Upper lobe of right lung (tissue), 1 donor: ENCODE data around the gene NYAP2. TPM values are rescaled to one million over a fixed set of nuclear protein-coding genes. Genes with fewer than 3 reads are reported as not detected.

Source experiments
- ATAC-seq: fragments of 200-7000 bp; cut with Tn5 transposase; one replicate; pipeline ENCODE4 v1.9.1; 2020; ENCODE audit warnings: mild to moderate bottlenecking, moderate library complexity
- DNase-seq: peaks from one replicate; pipeline ENCODE4 v3.0.0-alpha.2; 2020
- H3K27ac ChIP-seq: fragments of 200-600 bp; one replicate; pipeline ENCODE4 v1.8.0; 2022
- H3K27me3 ChIP-seq: fragments of 200-600 bp; one replicate; pipeline ENCODE4 v1.8.0; 2022; ENCODE audit warnings: mild to moderate bottlenecking
- H3K36me3 ChIP-seq: fragments of 200-600 bp; one replicate; pipeline ENCODE4 v1.8.0; 2022
- H3K4me1 ChIP-seq: fragments of 200-600 bp; one replicate; pipeline ENCODE4 v1.8.0; 2022
- H3K4me3 ChIP-seq: fragments of 200-600 bp; one replicate; pipeline ENCODE4 v1.8.0; 2022; ENCODE audit warnings: mild to moderate bottlenecking
- H3K9me3 ChIP-seq: fragments of 200-600 bp; one replicate; pipeline ENCODE4 v1.8.0; 2022
- intact Hi-C: fragments of 100-400 bp; cut with DNase I; formaldehyde crosslinking; loops from one replicate; pipeline ENCODE4 v1.11.0; 2022
- total RNA-seq: library from RNA; stranded (reverse); fragmentation: NEBNext Ultra II Directional; extraction: Animal tissue kit (Norgen Biotek cat#: 25700); gene quantifications from one replicate; pipeline ENCODE4 v1.2.1, GENCODE V29; 2021
- TF ChIP-seq, protein P1 (sequence below): fragments of 200-600 bp; IDR thresholded peaks from one replicate; pipeline ENCODE4 v1.8.0; 2022; ENCODE audit warnings: antibody characterized with exemption
- donor health status: DM: no; HTN: yes; CAD: no; lungs with severe emphysema.

Gene NYAP2
- total RNA-seq, 1 donor from 2014 or later = 0.93 TPM

DNA sequence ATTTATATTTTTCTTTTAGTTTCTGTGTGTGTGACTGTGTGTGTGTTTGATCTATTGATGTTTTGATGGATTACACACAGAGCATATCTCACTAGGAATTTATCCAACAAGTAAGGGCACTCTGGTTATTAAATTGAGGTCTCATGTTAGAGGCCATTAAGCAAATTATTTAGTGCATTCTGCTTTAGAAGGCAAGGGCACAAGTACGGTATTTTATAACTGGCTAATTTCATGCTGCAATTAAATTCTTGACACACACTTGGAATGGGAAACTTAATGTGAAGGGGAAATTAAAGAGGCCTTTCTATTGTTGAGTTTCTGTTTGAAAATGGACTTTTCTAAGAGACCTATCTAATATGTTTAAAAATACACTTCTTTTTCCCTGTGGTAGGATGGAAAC lies 25.8 kb downstream of the NYAP2 start:
- TF ChIP-seq, protein P1, sequence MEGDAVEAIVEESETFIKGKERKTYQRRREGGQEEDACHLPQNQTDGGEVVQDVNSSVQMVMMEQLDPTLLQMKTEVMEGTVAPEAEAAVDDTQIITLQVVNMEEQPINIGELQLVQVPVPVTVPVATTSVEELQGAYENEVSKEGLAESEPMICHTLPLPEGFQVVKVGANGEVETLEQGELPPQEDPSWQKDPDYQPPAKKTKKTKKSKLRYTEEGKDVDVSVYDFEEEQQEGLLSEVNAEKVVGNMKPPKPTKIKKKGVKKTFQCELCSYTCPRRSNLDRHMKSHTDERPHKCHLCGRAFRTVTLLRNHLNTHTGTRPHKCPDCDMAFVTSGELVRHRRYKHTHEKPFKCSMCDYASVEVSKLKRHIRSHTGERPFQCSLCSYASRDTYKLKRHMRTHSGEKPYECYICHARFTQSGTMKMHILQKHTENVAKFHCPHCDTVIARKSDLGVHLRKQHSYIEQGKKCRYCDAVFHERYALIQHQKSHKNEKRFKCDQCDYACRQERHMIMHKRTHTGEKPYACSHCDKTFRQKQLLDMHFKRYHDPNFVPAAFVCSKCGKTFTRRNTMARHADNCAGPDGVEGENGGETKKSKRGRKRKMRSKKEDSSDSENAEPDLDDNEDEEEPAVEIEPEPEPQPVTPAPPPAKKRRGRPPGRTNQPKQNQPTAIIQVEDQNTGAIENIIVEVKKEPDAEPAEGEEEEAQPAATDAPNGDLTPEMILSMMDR = no peak
- no peaks in the 10 kb centered on the region for H3K4me1 ChIP-seq
- intact Hi-C loops = no loop called here
- no peaks in the 10 kb centered on the region for H3K36me3 ChIP-seq
- H3K9me3 ChIP-seq = no peaks in the 10 kb centered on the region
- H3K4me3 ChIP-seq = no peak overlapping the region
- no peak overlapping the region for H3K27ac ChIP-seq
- ATAC-seq = no peak
- no peak for DNase-seq
- no peaks in the 10 kb centered on the region for H3K27me3 ChIP-seq

DNA sequence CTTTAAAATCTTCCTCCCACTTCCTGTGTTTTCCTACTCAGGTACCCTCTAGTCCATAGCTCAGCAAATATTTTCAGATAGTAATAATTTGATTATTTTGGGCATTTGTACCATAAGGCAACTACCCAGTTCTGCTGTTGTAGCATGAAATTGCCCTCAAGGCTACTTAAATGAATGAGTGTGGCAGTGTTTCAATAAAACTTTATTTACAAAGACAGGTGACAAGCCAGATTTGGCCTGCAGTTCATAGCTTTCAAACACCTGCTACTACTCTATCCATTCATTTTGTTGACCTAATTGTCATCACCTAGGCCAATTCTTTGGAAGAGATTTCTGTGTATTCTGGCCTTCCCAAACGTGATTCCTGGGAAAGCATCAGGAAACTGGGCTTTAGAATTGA lies 28.9 kb downstream of the NYAP2 start:
- ATAC-seq = no peak
- H3K27ac ChIP-seq = no peak overlapping the region
- H3K4me1 ChIP-seq = no peaks in the 10 kb centered on the region
- no peak overlapping the region for H3K4me3 ChIP-seq
- DNase-seq = no peak
- TF ChIP-seq, protein P1 = no peak
- no peaks in the 10 kb centered on the region for H3K9me3 ChIP-seq
- H3K27me3 ChIP-seq = no peaks in the 10 kb centered on the region
- intact Hi-C loops = no loop called here
- H3K36me3 ChIP-seq = no peaks in the 10 kb centered on the region

DNA sequence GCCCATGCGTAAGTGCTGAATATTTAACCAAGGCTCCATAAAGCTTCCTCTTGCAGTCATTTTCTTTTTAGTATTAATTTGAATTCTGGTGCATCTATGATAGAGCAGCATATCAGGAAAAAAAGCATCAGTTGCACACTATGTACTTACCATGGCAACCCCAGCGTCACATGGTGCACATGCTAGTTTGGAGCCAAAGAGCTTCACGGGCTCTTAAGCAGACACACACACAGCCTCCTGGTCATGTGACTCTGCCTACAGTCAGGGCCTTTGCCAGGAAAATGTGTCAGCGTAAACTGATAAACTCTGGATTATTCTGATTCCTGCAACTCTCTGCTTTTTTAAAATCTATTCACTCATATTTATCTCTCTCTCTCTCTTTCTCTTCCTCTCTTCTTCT lies 30.2 kb downstream of the NYAP2 start:
- H3K4me1 ChIP-seq = no peaks in the 10 kb centered on the region
- H3K27me3 ChIP-seq = no peaks in the 10 kb centered on the region
- DNase-seq (no peak), ATAC-seq (no peak)
- H3K4me3 ChIP-seq = no peak overlapping the region
- TF ChIP-seq, protein P1 = no peak
- intact Hi-C loops = no loop called here
- H3K9me3 ChIP-seq = no peaks in the 10 kb centered on the region
- H3K27ac ChIP-seq = no peak overlapping the region
- H3K36me3 ChIP-seq = no peaks in the 10 kb centered on the region

DNA sequence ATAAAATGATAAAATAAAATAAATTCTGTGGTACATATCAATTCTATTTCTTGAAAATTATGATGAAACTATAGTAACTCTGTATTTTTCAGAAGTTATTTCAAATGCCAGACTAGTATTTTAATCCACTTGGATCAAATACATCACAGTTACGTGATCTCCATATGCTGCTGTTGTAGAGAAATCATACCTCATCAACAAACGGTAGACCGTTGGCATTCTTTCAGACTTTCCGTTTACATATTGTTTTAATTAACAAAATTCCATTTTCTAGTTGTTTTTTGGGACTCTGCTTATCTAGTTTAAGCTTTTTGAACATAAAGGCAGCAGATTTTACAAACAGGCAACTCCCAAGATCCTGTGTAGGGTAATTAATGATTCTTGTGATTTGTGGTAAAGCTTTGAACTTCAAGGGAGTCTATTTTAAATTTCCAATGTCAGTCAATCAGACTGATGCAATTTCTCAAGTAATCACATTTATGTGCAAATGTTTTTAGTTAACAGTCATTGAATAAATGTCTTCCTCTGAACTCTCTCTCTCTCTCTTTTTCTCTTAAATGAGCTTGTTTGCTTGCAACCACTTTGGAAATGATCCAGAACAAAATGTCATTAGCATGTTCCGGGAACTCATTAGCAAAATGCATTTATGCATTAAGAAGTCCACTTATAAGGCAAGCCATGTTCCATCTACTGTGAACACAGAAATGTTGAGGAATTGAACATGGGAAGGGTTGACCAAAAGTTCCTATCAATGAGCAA lies 31.8 kb downstream of the NYAP2 start:
- intact Hi-C loops = no loop called here
- ATAC-seq (no peak), DNase-seq (no peak)

DNA sequence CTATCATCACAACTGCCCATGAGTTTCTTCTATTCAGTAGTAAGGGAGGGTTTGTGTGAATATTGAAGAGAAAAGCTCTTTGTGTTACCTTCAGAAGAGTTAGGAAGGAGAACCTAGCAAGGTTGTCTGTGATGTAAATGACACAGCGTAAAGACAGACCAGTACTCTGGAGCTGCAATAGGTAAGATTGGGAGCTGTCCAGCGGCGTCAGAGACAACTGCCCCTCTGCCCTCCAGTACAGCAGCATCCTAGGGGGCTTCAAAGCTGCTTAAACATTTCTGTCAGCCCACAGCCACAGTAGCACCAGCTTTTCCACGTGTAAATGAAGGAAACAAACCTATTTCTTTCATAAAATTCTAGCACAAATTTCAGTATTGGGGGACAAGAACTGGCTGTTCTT lies 34.5 kb downstream of the NYAP2 start:
- H3K4me3 ChIP-seq = no peak overlapping the region
- H3K9me3 ChIP-seq = no peaks in the 10 kb centered on the region
- H3K4me1 ChIP-seq = no peaks in the 10 kb centered on the region
- ATAC-seq = no peak
- TF ChIP-seq, protein P1 = no peak
- no peak overlapping the region for H3K27ac ChIP-seq
- DNase-seq = no peak
- no peaks in the 10 kb centered on the region for H3K36me3 ChIP-seq
- intact Hi-C loops = no loop called here
- no peaks in the 10 kb centered on the region for H3K27me3 ChIP-seq

More for the DNA sequence above, 31.8 kb downstream of the NYAP2 start:
- Histone ChIP-seq H3K27ac (no peak overlapping the region), H3K4me1 (no peaks in the 10 kb centered on the region), H3K36me3 (no peaks in the 10 kb centered on the region), H3K4me3 (no peak overlapping the region), H3K9me3 (no peaks in the 10 kb centered on the region), H3K27me3 (no peaks in the 10 kb centered on the region)
- TF ChIP-seq, protein P1 = no peak
